ENCODE results near the gene GLIS1.

- TF ChIP-seq CTCF (conservative IDR thresholded peaks at IDR 0.05; ENCODE audit: low read depth, low read length) (no peak), EZH2 (IDR thresholded peaks at IDR 0.05; ENCODE audit: borderline replicate concordance, low read depth, low read length, poor library complexity, severe bottlenecking) (no peak)
Measured at GRCh38 chr1:53540604-53541262, 198.2 kb downstream of the GLIS1 start.

Measured in A673 (cell line).